Non-pigmented ciliary epithelial cell (primary cell): ENCODE results near the gene LYPD6B.

Experiments used
- DNase-seq: peaks from one replicate; pipeline ENCODE4 v3.0.0-alpha.2; 2010; ENCODE audit warnings: low read depth

LYPD6B gene

DNA sequence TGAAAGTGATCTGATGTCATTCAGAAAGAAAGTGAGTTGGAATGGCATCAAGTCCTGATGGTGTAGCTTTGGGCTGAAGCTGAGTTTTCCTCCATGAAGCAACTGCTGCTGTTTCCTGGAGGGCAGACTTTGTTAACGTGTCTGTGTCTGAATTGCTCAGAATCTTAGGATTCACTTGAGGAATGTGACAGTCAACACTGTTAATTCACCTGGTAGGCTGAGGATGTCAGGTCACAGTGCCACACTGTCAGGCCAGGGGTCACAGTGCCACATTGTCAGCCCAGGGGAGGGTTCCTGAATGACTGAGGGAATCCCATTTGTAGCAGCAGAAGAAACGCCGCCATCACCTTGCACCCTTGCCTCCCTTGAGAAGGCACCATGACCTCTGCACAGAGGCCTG, 39.4 kb downstream of the LYPD6B start:
- DNase-seq: no peak

DNA sequence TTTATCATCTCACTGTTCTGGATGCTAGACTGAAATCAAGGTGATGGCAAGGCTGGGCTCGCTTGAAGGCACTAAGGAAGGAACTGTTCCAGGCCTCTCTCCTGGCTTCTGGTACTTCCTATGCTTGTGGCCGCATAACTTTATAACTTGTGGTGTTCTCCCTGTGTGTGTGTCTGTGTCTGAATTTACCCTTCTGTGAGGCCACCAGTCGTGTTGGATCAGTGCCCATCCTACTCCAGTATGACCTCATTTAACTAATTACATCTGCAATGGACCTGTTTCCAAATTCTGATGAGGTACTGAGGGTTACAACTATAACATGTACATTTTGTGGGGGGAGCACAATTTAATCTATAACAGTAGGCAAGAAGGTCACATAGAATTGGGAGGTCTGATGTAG, 41.6 kb downstream of the LYPD6B start:
- DNase-seq: no peak

GRCh38 chr2:149080971-149081370, 42.5 kb downstream of the LYPD6B start:
- DNase-seq: no peak

DNA sequence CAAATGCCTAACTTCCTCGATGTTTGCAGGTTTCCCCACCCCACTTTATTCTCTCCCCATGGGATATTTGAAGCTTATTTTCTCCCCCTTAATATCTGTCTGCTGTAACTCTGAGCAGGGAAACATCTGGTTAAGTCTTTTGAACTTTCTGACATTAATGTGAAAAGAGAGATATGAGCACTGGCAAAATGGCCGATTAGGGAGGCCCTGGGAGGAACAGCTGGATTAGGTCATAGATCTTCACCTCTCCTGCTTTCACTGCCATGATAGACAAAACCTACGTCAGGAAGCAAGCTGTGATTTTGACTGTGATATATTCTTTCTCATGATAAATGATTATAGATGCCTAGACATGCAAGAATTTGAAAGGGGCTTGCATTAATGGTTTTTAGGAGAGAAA, 43.6 kb downstream of the LYPD6B start:
- no peak for DNase-seq

- DNase-seq: no peak
Observed at GRCh38 chr2:149082735-149083134, 44.2 kb downstream of the LYPD6B start.

DNA sequence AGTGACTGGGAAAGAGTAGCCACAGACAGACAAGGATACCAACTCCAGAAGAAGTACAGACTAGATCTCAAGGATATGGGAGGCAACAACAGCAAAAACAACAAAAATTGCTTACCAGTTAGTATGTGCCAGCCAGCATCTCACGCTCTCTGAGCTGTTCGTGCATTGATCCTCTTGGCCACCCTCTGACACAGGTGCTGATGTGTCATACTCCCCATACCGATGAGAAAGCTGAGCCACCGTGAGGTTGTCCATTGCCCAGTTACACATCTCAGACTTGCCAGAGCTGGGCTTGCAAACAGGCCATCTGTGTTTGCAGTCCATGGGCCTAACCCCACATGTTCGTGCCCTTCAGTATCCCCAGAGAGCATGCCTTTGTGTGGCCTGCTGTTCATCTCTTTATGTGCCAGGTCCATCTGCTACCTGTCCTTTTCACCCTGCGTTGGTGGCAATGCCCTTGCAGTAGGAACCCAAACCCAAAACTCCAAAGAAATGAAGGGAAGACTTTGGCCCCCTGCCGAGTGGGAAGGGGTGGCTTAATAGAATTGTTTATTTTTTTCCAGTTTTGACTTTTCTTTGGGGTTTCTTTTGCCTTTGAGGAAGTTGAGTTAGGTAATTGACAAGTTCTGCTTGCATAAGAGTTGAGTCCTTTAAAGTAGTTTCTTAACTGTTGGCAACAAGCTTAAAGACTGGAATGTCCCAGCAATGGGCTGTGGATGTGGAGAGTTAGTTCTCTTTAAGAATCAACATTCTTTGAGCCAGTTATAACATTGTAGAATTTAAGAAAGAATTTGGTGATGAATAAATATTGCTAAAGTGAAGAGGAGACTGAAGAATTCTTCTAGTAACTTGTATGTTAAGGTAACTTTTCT, 46.7 kb downstream of the LYPD6B start:
- DNase-seq: no peak

DNA sequence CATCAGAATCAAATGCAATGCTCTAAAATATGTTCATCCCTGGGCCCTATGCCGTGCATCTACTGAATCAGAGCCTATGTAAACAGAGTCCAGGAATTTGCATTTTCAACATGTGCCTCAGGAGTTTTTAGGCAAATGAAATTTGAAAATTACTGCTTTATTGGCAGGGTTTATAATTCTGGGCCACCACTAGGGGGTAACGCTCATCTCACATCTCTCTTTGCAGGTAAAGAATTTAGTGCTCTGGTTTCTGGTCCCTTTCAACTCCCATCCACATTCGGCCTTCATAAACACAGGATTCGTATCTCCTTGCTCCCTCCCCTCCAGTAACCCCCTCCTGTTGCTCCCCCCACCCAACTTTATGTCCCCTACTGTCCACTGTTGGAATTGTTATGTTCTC, 49.3 kb downstream of the LYPD6B start:
- DNase-seq: no peak

- no peak for DNase-seq
Observed at GRCh38 chr2:149089068-149089467, 50.6 kb downstream of the LYPD6B start.

- DNase-seq: no peak
Observed at GRCh38 chr2:149090706-149091105, 52.2 kb downstream of the LYPD6B start.

- no peak for DNase-seq
Observed at GRCh38 chr2:149093579-149093978, 55.1 kb downstream of the LYPD6B start.

GRCh38 chr2:149094217-149095015, 55.9 kb downstream of the LYPD6B start:
- peak; percentile 78 for DNase-seq

DNA sequence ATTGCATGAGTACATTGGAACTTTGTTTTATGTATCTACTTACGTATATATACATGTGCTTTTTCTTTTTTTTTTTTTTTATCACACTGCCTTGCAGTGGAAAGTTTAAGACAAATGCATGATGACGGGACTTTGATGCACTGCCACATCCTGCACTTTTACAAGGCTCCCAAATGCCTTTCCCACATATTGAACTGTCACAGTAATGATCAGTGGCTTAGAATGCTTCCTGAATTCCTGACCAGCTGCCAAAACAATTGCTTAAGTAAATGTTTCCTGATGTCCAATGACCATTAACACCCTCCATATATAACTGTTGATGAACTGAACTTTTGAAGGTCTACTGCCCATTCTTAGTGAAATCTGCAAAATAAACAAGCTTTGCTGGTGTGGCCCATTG, 60.2 kb downstream of the LYPD6B start:
- peak; percentile 40 for DNase-seq

DNA sequence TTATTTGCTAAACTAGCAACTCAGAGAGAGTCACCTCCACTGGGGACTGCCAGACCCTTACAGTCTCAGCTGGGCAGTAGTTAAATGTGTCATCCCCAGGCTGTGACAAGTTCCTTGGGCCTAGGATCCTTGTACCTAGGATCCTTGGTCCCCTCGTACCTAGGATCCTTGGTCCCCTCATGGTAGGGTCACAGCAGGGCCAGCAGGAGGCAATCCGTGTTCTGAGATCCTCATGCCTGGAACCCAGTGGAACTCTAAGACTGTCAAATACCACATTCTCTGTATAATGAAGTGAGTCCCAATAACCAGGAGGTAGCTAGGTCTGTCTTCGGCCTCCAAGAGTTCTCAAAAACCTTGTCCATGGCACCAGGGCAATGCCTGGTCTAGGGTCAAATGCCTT, 60.8 kb downstream of the LYPD6B start:
- no peak for DNase-seq

GRCh38 chr2:149100739-149101699, 62.5 kb downstream of the LYPD6B start:
- DNase-seq: no peak

GRCh38 chr2:149101818-149102217, 63.3 kb downstream of the LYPD6B start:
- DNase-seq: no peak

- DNase-seq: no peak
Observed at GRCh38 chr2:149103081-149103620, 64.7 kb downstream of the LYPD6B start.

DNA sequence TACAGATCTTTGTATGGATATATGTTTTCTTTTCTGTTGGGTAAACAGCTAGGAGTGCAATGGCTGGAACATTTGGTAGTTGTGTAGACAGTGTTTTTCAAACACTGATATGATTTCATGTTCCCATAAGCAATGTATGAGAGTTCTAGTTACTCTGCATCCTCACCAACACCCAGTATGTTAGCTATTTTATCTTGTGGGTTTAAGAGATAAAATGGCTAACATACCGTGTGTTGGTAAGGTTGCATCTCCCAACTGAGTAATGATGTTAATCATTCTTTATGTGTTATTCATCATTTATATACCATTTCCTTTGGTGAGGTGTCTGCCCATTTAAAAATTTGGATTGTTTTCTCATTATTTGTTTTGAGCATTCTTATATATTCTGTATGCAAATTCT, 65.7 kb downstream of the LYPD6B start:
- DNase-seq: no peak

DNA sequence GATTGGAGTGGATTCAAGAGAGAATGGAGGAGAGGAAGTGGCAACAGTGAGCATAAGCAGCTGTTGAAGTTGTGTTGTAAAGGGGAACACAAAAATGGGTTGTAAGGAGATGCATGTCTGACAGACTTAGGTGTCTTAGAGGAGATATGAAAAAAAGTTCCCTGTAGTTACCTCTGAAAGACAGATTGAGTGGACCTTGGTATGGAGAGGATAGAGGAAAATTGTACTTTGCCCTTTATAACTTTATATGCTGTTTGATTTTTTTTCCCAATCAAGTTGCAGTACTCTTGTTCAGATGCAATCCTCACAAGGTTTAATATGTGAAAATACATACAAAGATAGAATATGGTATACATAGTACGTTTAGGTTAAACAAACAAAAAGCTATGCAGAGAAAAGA, 73.6 kb downstream of the LYPD6B start:
- DNase-seq: no peak

GRCh38 chr2:149112713-149113112, 74.2 kb downstream of the LYPD6B start:
- DNase-seq: no peak

DNA sequence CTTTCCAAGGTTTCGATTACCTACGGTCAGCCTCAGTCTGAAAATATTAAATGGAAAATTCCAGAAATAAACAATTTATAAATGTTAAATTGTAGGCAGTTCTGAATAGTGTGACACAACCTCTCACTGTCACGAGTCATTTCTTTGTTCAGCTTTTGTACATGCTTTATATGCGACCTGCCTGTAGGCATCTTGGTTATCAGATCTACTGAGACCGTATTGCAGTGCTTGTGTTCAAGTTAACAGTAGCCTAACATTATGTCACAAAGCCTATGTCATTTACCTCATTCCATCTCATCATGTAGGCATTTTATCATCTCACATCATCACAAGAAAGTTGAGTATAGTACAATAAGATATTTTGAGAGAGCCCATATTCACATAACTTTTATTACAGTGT, 77.3 kb downstream of the LYPD6B start:
- DNase-seq: no peak

- DNase-seq: no peak
Observed at GRCh38 chr2:149119368-149119767, 80.9 kb downstream of the LYPD6B start.

DNA sequence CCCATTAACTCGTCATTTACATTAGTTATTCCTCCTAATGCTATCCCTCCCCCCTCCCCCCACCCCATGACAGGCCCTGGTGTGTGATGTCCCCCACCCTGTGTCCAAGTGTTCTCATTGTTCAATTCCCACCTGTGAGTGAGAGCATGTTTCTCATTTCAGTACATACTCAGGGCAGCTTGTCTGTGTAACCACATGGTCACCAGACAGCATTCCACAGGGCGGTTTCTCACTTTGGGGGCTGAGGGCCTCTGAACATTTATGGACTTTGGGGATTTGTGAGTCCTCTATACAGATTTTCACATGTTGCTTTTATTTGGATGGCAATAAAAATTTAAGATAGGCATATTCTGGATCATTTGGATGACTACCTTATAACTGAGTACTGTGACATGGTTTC, 84.0 kb downstream of the LYPD6B start:
- no peak for DNase-seq
